Mesenteric fat pad (tissue), 1 donor: ENCODE measurements around the gene MYO5B. TPM values are rescaled to one million over a fixed set of nuclear protein-coding genes. Genes with fewer than 3 reads are reported as not detected.

ENCODE experiments used
- DNase-seq: peaks from one replicate; pipeline ENCODE4 v3.0.0-alpha.2; 2020; ENCODE audit warnings: low spot score
- total RNA-seq: library from RNA; stranded (reverse); fragmentation: NEBNext Ultra II Directional; extraction: Animal tissue kit (Norgen Biotek cat#: 25700); gene quantifications from one replicate; pipeline ENCODE4 v1.2.1, GENCODE V29; 2021
- donor health status: DM: yes; HTN: yes; CAD: no.

MYO5B gene
- total RNA-seq, 1 donor from 2014 or later = 1.6 TPM

DNA sequence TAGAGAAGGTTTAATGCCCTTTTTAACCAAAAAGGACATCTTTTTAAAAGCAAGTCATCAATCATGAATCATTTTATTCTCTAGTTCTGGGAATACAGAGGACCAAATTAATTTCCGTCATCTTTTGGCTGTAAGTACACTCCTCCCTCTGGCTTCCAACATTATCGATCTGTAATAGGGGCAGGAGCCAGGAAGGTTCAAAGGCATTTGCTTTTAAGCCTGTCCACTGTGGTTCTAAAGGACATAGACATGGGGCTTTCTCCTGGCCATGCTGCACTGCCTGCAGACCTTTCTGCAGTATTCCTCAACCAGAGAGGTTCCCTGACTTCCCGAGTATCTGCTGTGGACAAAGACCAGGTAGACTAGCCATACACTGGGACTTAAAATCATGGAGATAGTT, 170.5 kb downstream of the MYO5B start:
- DNase-seq = no peak

DNA sequence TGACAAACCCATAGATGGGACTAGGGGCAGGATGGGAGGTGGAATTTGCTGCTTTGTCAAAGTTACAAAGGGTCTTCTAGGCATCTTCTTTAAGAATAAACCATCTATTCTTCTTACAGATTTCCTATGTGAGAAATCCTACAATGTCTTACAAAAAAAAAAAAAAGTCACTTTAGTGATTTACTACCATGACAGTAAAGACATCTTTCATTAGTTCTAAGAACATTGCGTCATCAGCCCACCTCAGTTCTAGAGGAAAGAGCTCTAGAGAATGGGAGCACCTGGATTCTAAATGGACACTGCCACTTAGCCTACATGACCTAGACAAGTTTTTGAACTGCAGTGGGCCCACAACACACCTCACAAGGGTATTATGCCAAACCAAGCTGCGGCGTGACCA, 172.0 kb downstream of the MYO5B start:
- no peak for DNase-seq

DNA sequence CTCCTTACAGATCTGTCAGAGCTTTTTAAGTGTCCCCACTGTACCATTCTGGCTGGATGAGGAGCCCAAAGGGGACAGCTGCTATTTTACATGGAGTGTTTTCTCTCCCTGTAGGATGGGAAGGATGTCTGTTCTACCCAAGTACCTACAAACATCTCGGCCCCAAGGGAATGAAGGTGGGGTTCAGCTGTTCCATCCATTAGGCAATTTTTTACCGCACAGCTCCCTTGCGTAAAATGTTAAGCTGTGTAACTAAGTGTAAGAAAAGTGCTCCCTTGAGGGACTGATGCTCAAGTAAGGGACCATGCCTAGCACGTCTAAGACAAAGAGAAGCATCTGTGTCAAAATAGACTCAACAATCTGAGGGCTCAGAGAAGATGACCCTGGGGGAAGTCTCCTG, 180.3 kb downstream of the MYO5B start:
- DNase-seq = no peak

DNA sequence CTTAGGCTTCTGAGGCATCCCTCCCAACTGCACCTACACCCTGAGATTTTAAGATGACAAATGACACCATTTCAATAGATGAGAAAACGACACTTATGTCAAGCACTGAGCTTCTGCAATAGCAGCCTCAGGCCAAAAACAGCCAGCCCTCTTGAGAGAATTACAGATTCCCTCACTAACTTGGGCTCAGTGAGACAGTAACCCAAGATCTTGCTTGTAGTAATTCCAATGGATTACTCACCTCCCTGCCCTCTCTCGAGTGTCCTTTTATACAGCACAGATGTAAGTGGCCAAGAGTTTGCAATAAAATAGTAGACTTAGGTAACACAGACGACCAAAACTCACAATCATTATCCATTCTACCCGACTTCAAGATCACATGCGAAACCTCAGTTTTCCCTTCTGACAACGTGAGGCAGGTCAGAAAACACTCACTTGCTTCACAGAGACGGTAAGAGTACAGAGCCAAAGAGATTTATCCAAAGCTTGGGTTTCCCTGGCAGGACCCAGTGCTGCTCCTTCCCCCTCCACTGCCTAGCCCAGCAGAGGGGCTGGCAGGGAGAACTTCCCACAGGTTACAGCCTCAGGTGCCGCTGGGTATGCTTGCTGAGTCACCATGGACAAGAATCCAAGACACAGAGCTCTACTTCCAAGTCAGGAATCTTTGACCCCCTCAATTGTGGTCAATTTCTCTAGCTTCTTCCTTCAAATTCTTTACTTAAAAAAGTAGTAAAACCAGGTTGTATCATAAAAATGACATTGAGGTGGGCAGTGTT, 181.4 kb downstream of the MYO5B start:
- no peak for DNase-seq

DNA sequence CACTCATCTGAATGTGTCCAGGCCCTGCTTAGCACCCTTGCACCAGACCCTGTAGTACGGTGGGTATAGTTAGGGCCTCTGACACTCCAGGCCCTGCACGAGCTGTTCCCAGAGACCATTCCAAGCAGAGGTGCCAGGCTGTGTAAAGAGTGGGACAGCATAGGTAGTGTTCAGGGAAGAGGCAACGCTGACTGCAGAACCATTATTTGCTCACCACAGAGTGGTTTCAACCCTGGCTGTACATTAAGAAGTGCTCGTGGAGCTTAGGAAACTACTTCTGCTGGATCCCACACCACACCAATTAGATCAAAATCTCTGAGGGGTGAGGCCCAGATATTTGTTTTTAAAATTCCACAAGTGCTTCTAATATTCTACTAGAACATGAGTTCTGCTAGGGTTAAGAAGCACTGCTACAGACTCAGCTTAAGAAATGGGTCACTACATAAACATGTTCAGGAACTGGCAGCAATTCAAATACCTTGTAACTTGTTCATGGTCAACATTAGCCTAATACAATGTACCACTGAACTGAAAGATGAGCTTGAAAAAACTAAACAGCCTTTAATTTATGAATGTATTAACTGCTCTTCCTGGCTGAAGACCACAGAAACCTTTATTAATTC, 183.0 kb downstream of the MYO5B start:
- no peak for DNase-seq

DNA sequence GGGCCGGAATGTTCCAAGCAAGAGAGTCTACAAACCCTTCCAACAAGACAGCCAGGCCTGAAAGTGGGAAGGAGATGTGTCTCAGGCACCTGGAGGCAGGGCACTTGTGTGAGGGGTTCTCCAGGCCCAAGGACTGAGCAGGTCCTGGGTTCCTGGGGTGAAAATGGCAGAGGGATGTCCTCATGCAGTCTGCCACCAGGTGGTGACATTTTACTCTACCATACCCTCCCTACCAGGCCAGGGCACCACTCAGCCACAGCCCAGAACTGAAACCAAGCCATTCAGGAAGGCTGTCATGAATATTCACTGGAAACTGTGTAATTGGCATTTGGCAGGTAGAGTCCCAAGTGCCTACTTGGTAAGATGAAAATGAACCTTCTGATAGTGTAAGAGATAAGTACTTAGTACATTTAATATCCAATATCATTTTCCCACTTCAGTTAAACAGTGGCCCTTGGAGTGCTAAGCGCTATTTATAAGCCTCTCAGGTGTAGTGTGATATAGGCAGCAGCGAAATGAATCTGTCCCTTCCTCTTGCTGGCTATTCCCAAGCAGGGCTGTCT, 185.1 kb downstream of the MYO5B start:
- DNase-seq = no peak

DNA sequence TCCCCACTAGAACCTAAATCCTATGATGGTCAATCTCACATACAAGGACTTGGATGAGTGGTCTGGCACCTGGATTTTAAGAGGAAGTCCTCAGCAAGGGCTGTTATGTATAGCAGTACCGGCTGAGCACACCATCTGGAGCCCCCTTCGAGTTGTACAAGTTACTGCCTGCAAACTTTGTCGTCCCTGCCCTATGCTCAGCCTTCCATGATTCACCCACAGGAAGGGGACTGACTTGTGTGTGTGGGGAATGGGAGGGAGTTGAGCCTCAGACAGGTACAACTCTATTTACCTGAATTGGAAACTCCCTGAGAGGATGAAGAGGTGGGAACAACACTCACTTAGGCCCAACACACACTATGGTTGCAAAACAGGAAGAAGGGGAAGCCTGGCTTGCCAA, 186.6 kb downstream of the MYO5B start:
- no peak for DNase-seq

DNA sequence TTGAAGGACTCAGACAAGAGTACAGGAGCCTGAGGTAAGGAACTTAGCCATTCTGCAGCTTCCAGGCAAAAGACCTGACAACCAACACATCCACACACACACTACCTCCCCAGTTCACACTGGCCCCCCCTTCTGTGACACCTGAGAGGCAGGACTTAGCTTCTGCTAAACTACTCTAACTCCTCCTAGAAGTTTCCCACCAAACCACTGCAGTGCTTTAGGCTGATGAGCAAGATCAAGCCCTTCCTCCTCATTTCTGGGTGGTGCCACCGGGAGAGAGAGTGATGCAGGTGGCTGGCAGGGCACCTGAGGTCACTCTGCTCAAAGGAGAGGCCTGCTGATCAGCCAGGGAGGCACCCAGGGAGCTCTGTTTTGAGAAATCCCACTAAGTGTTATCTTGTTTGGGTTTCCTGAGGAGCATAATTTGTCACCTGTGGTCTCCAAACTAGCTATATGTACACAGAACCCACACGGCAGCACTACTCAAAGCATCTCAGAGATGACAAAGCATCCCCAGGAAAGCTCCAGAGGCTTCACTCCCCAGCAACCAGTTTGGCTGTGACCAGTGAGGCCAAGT, 188.4 kb downstream of the MYO5B start:
- DNase-seq = no peak

DNA sequence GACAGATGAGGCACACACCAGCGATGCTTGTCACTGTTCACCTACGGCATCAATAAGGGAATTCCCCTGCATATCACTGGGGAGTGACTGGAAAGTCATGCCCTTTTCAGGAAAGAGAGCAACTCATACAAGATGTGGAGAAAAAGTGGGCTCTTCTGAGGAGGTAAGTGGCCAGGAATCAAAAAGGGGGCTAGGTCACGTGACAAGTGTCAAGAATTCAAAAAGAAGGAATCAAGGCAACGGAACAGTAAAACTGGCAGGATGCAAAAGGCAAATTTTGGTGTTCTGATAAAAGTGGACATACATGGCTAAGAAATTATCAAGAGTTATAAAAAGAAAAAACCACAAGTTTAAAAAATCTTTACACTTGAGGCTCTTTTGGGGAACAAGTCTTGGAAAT, 190.9 kb downstream of the MYO5B start:
- DNase-seq = no peak

DNA sequence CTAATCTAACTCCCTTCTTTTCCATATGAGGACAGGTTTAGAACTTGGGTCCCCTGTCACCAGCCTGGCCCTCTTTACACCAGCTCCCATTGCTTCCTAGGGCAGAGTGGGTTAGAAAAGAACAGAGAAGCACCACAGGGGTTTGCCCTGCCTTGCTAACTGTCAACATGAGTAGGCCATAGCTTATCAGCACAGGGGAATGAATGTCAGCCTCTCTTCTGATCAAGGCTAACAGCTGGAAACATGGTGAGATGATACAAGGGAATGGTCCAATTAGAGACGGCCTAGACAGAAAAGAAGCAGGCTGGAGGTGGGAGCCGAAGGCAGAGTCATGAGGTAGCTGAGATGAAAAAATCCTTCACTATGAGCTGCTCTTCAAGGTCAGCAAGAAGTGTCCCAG, 192.2 kb downstream of the MYO5B start:
- no peak for DNase-seq

DNA sequence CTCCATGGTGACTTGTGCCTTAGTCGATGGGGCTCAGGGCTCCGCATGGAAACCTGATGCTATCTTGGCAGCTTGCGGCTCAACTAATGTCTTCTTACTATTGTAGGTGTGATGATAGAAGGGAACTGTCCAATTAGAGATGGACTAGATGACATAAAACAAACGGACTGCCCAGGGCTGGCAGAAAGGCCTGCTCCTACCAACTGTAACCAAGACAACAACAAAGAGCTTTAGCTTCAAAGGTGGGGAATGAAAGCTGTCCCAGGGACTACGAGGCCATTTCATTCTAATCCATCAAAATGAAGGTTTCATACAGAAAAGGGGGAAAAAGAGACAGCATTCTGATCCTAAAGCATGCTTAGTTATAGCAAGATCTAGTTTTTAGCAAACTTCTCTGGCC, 194.7 kb downstream of the MYO5B start:
- DNase-seq = no peak

DNA sequence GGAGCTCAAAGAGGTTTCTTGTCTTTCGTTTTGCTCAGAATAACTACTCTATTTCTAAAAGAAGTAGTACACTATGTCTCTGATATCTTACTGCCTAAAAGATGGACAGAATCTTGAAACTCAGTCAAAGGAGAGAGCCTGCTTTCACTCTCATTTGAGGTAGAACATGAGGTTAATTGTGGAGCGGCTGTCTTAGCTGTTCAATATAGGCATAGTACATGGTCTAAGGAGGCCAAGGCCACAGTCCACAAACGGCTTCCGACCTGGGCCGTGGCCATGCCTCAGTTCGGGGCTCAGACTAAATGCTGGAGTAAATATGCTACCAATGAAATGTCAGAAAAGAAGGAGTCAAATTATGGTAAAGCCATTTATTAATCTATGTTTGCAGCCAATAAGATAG, 195.8 kb downstream of the MYO5B start:
- DNase-seq = no peak

DNA sequence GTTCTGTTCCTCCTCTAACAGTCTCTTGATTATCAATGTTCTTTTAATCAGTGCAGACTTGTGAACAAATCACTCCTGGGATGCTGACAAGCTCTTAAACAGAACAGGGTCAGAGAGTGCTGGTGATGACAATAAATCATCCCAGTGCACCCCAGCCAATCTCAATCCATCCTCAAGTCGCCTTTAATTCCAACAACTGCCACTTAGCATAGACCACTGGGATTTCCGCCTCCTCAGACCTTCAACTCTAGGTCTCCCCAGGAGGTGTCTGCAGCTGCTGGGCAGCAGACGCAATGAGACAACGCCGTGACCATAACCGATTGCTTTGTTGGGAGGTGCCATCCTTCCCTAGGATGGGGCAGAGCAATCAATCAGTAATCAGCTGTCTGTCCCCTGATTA, 197.4 kb downstream of the MYO5B start:
- no peak for DNase-seq

DNA sequence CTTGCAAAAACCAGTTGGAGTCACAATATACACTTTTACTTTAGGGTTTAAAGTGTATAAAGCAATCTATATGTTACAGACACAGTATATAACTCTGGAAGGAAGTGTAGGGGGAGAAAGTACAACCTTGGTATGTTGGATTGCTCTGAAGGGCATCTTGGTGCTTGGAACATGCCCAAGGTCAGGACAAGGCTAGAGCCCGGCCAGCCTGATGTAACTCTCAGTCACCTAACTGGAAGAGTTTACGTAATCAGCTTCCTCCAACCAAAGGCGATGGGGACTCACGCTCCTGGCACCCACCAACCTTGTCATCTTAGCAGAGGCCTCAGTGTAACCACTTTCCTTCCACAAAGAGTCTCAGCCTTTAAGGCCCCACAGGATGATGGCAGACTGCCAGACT, 200.5 kb downstream of the MYO5B start:
- no peak for DNase-seq

DNA sequence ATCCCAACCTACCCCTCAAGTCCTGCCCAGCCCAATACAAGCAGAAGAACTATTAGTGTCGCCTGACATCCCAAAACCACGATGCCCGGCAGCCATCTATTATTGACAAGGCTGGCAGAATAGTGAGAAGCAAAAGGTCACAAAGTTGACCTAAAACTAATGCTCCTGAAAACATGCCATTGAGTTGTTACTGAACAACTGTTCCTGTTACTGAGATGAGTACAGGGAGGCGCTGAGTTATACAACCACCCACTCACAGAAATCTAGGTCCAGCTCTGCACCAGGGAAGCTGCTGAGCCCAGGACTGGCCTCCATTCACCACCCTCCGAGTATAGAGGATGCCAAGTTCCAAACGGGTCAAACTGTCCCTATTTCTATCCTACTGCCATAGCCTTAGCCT, 201.6 kb downstream of the MYO5B start:
- no peak for DNase-seq

DNA sequence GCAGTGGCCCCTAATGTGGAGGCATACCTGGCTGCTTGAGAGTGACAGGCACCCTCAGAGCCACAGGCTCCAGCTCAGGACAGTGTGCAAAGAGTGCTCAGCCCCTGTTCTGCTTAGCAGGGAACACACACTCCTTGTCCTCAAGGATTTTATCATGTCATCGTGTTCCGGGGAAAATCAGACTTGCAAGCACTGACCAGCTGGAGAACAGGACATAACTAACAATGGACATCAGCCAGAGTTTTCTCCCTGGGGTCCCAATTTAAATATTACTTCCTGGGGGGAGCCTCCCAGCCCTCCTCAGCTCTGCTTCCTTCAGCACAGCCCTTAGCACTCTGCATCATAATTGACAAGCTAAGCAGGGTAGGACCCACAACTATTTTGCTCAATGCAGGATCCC, 206.2 kb downstream of the MYO5B start:
- no peak for DNase-seq

DNA sequence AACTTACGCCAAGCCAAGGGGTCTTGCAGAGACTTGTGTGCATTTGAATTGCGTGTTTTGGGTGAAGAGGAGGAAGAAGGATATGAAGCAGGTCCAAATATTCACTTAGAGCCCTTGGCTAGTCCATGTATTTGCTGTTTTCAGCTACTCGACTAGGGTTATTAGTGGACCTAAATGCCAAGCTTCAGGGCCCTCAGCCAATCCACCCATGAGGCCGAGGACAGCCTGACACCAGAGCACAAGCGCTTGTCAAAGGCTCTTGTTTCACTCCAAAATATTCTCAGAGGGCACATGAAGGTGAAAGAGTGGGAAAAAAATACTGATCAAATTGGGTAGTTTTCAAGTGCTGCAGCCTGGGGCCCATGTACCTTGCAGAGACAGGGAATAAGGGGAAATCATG, 206.8 kb downstream of the MYO5B start:
- DNase-seq = no peak

DNA sequence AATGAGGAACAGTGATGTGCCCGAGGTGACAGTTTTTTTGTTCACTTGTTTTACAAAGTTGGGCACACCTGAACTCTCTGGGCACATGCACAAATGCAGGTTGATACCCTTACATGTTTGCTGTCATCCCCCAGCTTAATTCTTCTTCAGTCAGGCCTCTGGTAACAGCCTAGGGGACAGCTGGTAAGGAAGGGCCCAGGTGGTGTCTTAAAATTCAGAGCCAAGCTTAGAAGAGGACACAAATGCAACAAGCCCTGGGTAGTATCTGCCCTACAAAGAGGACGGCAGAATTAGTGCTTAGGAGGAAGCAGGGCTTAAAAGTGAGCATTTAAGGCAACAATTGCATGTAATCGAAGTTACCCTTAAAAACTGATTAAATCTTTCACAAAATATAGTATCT, 209.7 kb downstream of the MYO5B start:
- DNase-seq = no peak

DNA sequence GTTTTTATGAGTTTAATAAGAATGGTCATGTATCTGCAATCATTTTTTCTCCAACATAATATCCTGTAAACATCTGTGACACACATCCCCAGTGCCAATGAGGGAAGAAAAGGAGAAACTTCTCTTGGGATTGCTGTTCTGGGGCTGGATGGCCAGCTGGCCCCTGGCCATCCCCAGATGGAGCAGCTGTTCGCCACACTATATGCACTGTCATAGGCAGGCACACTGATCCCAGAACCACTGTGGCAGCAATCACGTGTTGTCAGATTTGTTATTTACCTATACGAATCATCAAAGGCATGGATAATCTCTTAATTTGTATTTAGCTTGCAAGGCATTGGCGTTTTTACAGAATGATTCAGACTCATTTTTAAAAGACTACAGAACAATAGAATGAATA, 214.1 kb downstream of the MYO5B start:
- DNase-seq = no peak

DNA sequence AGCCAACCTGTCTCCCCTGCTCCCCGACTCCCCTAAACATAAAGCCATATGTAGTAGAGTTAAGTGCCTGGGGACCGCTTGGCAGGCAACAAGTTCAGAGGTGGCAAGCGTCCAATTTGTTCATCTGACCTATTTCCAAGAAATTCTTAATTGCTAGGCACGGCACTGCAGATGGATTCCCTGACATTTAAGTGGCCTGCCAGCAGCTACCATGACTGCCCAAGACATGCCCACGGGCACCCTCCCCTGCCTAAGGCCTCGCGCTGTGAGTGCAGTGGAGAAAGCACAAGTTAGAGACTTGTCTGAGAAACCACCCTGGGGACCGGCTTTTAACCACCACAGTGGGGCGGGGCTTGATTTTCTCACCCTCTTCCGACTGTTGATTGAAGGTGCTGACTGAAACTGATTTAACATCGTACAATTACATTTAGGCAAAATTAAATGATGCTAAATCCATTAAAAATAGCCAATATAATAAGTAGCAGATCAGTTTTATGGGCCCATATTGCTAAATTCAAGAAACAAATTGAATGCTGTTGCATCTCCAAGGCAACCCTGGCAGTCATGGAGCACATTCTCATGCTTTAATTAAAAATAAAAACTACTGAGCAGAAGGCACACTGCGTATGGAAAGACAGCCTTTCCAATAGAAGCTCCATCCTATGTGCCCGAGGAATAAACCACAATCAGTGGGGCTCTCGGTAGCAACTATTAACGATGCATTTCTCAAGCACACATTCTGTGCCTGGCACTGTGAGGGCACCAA, 218.0 kb downstream of the MYO5B start:
- DNase-seq = no peak

DNA sequence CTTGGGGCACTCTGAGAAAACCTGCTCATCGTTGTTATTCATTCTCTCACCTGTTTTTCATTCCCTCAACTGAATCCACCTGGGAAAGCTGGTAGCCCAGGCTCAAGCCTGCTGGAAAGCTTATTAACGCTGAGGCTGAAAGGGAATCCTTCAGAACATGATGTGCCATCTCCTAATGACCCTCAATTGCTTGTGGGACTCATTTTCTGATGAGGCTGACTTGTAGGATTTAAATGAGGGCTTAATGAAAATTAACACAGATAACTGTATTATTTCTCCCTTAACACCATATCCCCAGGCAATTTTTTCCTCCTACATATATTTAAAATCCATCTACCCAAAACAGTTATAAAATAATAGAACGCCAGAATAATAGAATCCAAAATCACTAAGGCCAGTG, 218.9 kb downstream of the MYO5B start:
- no peak for DNase-seq

DNA sequence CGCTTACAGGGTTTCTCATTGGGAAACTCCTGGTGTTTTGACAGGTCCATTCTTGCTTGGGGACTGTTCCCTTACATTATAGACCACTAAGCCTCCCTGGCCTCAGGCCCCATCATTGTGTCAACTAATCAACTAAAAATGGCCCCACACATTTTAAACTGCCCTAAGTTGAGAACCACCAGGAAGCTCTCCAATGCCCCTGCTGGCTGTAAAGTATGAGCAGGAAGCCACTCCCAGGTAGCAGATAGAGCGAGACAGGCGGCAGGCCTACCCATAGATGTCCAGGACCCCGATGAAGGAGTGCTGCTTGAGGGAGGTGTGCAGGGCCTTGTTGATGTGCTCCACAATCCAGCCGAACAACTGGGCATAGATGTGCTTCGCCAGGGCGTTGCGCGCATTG, 220.9 kb downstream of the MYO5B start:
- DNase-seq = no peak
